ENCODE measurements around the gene FOXC2. TPM values are rescaled to one million over a fixed set of nuclear protein-coding genes. Genes with fewer than 3 reads are reported as not detected.
A peak's percentile ranks its signal among the peaks of the same experiment; 100 is the strongest.

FOXC2 gene
- total and polyA plus RNA-seq, 2 of the 13 experiments (the other 11 are each of a cell fraction or from before 2014, with no cell fraction given), result not detected

DNA sequence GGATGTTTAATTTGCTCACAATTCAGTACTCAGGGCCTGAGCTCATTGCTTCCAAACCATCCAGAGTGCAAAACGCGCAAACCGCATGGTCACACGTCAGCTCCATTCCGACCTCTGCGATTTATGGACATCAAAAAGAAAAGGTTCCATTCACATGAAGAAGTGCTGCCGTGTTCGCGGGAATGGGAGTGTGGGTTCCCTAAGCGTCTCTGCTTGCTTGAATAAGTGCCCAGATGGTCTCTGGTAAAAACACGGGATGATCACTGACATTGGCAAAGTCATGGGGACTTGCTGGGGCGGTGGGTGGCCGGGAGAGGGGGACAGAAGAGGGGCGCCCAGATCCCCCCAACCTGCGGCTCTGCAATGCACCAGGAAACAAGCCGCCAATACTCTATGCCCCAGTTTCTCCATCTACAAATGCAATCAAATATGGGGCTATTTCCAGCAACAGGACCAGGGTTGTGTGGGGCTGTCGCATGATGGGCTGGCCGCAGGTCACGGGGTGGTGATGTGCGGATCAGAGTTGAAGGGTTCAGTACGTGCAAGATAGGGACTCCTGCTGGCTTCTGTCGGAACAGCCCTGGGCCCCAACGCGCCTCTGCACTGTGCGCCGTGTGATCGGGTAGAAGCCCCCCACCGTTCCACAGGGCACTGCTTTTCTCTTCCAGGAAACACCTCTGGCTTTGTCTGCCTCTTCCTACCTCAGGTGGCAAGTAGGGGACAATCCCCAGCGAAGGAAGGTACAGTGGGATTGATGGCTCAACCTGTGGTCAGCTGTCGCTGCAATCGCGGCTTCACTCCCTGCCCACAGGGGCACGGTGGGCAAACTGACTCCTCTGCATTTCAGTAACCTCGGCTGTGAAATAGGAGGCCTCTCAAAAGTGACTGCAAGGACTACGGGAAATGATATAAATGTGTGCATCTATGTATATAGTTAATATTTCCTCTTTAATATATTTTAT, 45.1 kb upstream of the FOXC2 start:
- WGBS (ENCODE audit: low lambda C conversion rate), result 34% methylated on average over 30 of the region's 35 CpGs
- no peaks in the 10 kb centered on the region for H3K9me3 ChIP-seq (ENCODE audit: low read length)
- CTCF ChIA-PET (ENCODE audit: low intra/inter-chr PET ratio, low total read pairs), result interaction anchor here (1.8 kb wide), 1 partner anchor 181 kb away, joined by 20 read pairs; no protein-coding TSS in a partner anchor
- H3K27me3 ChIP-seq (ENCODE audit: control insufficient read depth in 1 of 2, insufficient read depth in 2 of 2, low read length in 2 of 2), result peaks cover 12 to 70% of the 10 kb centered on the region in 2 experiments
- H4K20me1 ChIP-seq (ENCODE audit: insufficient read depth, low read length), result no peaks in the 10 kb centered on the region; the same call in 1 of the 2 replicates
- H3K9ac ChIP-seq (ENCODE audit: insufficient read depth, low read depth, low read length), result no peak overlapping the region
- intact Hi-C loops (cut with micrococcal nuclease; ENCODE audit: unreplicated experiment), result no loop called here
- POLR2A ChIA-PET, result no interaction called here
- H3K4me1 ChIP-seq (ENCODE audit: insufficient read depth, low read length), result peaks cover 9% of the 10 kb centered on the region
- no peak overlapping the region for H3K4me3 ChIP-seq (replicated peaks in 1 of 3; ENCODE audit: insufficient read depth in 1 of 3, low read depth in 2 of 3, low read length in 3 of 3)
- BruUV-seq (replicated peaks), result no TSS peak
- in situ Hi-C loops (cut with HindIII; ENCODE audit: extremely low pct_ligation_motif_present, low pct_unique_long_range_greater_than_20kb), result loop anchor here (25.0 kb wide), 1 partner anchor 709 kb away; no protein-coding TSS in a partner anchor
- no peak overlapping the region for H3K4me2 ChIP-seq (ENCODE audit: low read depth, low read length)
- H2AFZ ChIP-seq (ENCODE audit: low read length), result no peak overlapping the region
- no peaks in the 10 kb centered on the region for H3K36me3 ChIP-seq (replicated peaks in 1 of 2; ENCODE audit: control insufficient read depth in 1 of 2, insufficient read depth in 2 of 2, low read length in 2 of 2)
- H3K27ac ChIP-seq (ENCODE audit: extremely low read length, insufficient read depth, low read length), result no peak overlapping the region
- DNase-seq (ENCODE audit: low spot score) (no peak), ATAC-seq (peak; percentile 38), FAIRE-seq (no peak)
- H3K79me2 ChIP-seq (ENCODE audit: insufficient read depth, low read length), result no peaks in the 10 kb centered on the region
- TF ChIP-seq ZNF224 (CRISPR knock-in tag; IDR thresholded peaks at IDR 0.05) (no peak), HDAC2 (CRISPR knock-in tag; IDR thresholded peaks at IDR 0.05) (no peak), ONECUT2 (CRISPR knock-in tag; IDR thresholded peaks at IDR 0.05) (no peak), MTA3 (CRISPR knock-in tag; IDR thresholded peaks at IDR 0.05) (no peak), SUZ12 (IDR thresholded peaks at IDR 0.05; ENCODE audit: low read depth, low read length) (no peak), BHLHE40 (IDR thresholded peaks at IDR 0.05; ENCODE audit: low read length) (no peak), ZNF20 (CRISPR knock-in tag; IDR thresholded peaks at IDR 0.05) (no peak), JUNB (CRISPR knock-in tag; IDR thresholded peaks at IDR 0.05; ENCODE audit: borderline replicate concordance) (no peak), NR1H2 (CRISPR knock-in tag; IDR thresholded peaks at IDR 0.05; ENCODE audit: borderline replicate concordance, low read depth) (no peak), ZNF143 (CRISPR knock-in tag; IDR thresholded peaks at IDR 0.05) (no peak), GPN1 (CRISPR knock-in tag; IDR thresholded peaks at IDR 0.05; ENCODE audit: borderline replicate concordance) (no peak), ZNF510 (CRISPR knock-in tag; IDR thresholded peaks at IDR 0.05; ENCODE audit: low read depth) (no peak), ZUFSP (CRISPR knock-in tag; IDR thresholded peaks at IDR 0.05; ENCODE audit: borderline replicate concordance) (no peak)
- TF ChIP-seq, protein P1, sequence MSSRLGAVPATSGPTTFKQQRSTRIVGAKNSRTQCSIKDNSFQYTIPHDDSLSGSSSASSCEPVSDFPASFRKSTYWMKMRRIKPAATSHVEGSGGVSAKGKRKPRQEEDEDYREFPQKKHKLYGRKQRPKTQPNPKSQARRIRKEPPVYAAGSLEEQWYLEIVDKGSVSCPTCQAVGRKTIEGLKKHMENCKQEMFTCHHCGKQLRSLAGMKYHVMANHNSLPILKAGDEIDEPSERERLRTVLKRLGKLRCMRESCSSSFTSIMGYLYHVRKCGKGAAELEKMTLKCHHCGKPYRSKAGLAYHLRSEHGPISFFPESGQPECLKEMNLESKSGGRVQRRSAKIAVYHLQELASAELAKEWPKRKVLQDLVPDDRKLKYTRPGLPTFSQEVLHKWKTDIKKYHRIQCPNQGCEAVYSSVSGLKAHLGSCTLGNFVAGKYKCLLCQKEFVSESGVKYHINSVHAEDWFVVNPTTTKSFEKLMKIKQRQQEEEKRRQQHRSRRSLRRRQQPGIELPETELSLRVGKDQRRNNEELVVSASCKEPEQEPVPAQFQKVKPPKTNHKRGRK (CRISPR knock-in tag; IDR thresholded peaks at IDR 0.05), result no peak
- TF ChIP-seq, protein P2, sequence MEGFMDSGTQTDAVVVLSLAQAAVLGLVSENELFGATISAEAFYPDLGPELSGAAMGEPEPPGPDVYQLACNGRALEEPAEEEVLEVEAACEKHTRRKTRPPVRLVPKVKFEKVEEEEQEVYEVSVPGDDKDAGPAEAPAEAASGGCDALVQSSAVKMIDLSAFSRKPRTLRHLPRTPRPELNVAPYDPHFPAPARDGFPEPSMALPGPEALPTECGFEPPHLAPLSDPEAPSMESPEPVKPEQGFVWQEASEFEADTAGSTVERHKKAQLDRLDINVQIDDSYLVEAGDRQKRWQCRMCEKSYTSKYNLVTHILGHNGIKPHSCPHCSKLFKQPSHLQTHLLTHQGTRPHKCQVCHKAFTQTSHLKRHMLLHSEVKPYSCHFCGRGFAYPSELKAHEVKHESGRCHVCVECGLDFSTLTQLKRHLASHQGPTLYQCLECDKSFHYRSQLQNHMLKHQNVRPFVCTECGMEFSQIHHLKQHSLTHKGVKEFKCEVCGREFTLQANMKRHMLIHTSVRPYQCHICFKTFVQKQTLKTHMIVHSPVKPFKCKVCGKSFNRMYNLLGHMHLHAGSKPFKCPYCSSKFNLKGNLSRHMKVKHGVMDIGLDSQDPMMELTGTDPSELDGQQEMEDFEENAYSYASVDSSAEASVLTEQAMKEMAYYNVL (CRISPR knock-in tag; IDR thresholded peaks at IDR 0.05; ENCODE audit: borderline replicate concordance), result no peak
- TF ChIP-seq, protein P3, sequence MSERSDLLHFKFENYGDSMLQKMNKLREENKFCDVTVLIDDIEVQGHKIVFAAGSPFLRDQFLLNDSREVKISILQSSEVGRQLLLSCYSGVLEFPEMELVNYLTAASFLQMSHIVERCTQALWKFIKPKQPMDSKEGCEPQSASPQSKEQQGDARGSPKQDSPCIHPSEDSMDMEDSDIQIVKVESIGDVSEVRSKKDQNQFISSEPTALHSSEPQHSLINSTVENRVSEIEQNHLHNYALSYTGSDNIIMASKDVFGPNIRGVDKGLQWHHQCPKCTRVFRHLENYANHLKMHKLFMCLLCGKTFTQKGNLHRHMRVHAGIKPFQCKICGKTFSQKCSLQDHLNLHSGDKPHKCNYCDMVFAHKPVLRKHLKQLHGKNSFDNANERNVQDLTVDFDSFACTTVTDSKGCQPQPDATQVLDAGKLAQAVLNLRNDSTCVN (CRISPR knock-in tag; IDR thresholded peaks at IDR 0.05; ENCODE audit: borderline replicate concordance), result no peak
